Uterus (tissue), 4 donors: ENCODE results near the gene PAN2. TPM values are rescaled to one million over a fixed set of nuclear protein-coding genes. Genes with fewer than 3 reads are reported as not detected.
"Not testable (repeated sequence)": the region's sequence is repeated elsewhere in the genome, so short reads cannot be mapped to it uniquely, and the experiment has no call there.

Experiments
- DNase-seq, 2 donors: peaks; one replicate each; pipeline ENCODE4 v3.0.0-alpha.2; 2019 to 2020
- H3K27ac ChIP-seq, 2 donors: fragments of 200-600 bp; sonication (generic); 1 replicate in 1 of 2; 2 replicates in 1 of 2; pipeline ENCODE4 v1.5.1; 2016 to 2018
- H3K27me3 ChIP-seq, 2 donors: fragments of 200-600 bp; sonication (generic); one replicate each; pipeline ENCODE4 v1.5.1; 2018 to 2019; ENCODE audit warnings: control low read depth in 1 of 2
- H3K36me3 ChIP-seq, 2 donors: fragments of 200-600 bp; sonication (generic); one replicate each; pipeline ENCODE4 v1.5.1; 2019; ENCODE audit warnings: control low read depth in 1 of 2
- H3K4me1 ChIP-seq, 2 donors: fragments of 200-600 bp; sonication (generic); one replicate each; pipeline ENCODE4 v1.5.1; 2018 to 2019; ENCODE audit warnings: control low read depth in 1 of 2
- H3K4me3 ChIP-seq, 2 donors: fragments of 200-600 bp; sonication (generic); 1 replicate in 1 of 2; 2 replicates in 1 of 2; pipeline ENCODE4 v1.5.1; 2018 to 2019; ENCODE audit warnings: mild to moderate bottlenecking in 1 of 2
- H3K9me3 ChIP-seq, 2 donors: fragments of 200-600 bp; sonication (generic); one replicate each; pipeline ENCODE4 v1.5.1; 2019; ENCODE audit warnings: control low read depth in 1 of 2
- CTCF ChIP-seq, 4 experiments: fragments of 200-600 bp in 2 of 4; fragments of 450-650 bp in 2 of 4; sonication (generic) in 2 of 4; IDR thresholded peaks; one replicate each; pipeline ENCODE4 v1.5.1; 2016 to 2019; ENCODE audit warnings: antibody characterized with exemption in 4 of 4, mild to moderate bottlenecking in 2 of 4, moderate library complexity in 1 of 4
- POLR2A ChIP-seq, 2 donors: fragments of 450-650 bp; IDR thresholded peaks; one replicate each; pipeline ENCODE4 v1.6.1; 2016; ENCODE audit warnings: antibody characterized with exemption in 2 of 2, mild to moderate bottlenecking in 1 of 2, moderate library complexity in 1 of 2
- intact Hi-C: fragments of 100-400 bp; cut with DNase I; formaldehyde crosslinking; loops from one replicate; pipeline ENCODE4 v1.15.1; 2023; ENCODE audit warnings: low total_unique reads
- total RNA-seq, 4 donors: library from RNA; depleted of rRNA in 3 of 4; stranded (reverse); fragments of >200 nt in 3 of 4; gene quantifications; one replicate each; pipeline versions ENCODE4 v1.1.0 to v1.2.4, GENCODE V29; 2014 to 2023
- donor health status: DM: yes; HTN: yes; CAD: no.

The PAN2 gene
- total RNA-seq, 4 donors from 2014 or later, result 33.2 to 104 (median 50.6) TPM

GRCh38 chr12:56326126-56326525 lies 7.7 kb downstream of the PAN2 start:
- TF ChIP-seq CTCF (IDR thresholded peaks at IDR 0.05) (no peak), POLR2A (IDR thresholded peaks at IDR 0.05) (no peak)
- Histone ChIP-seq H3K27ac (no peak overlapping the region), H3K36me3 (no peaks in the 10 kb centered on the region), H3K27me3 (no peaks in the 10 kb centered on the region), H3K9me3 (no peaks in the 10 kb centered on the region), H3K4me1 (no peaks in the 10 kb centered on the region), H3K4me3 (no peak overlapping the region)
- intact Hi-C loops, result no loop called here
- no peak for DNase-seq

GRCh38 chr12:56324206-56324605 lies 9.6 kb downstream of the PAN2 start:
- H3K4me1 ChIP-seq, result no peaks in the 10 kb centered on the region
- intact Hi-C loops, result no loop called here
- H3K9me3 ChIP-seq, result no peaks in the 10 kb centered on the region
- H3K36me3 ChIP-seq, result no peaks in the 10 kb centered on the region
- no peaks in the 10 kb centered on the region for H3K27me3 ChIP-seq
- H3K4me3 ChIP-seq, result no peak overlapping the region
- no peak overlapping the region for H3K27ac ChIP-seq
- TF ChIP-seq CTCF (IDR thresholded peaks at IDR 0.05) (no peak), POLR2A (IDR thresholded peaks at IDR 0.05) (no peak)
- DNase-seq, result no peak

- H3K9me3 ChIP-seq, H3K4me3 ChIP-seq, H3K36me3 ChIP-seq, DNase-seq, H3K27ac ChIP-seq, intact Hi-C loops, H3K27me3 ChIP-seq, H3K4me1 ChIP-seq: not testable (repeated sequence)
These were observed 12.2 kb downstream of the PAN2 start for GRCh38 chr12:56321610-56322009.

- Histone ChIP-seq H3K4me3 (no peak overlapping the region), H3K4me1 (no peaks in the 10 kb centered on the region), H3K36me3 (no peaks in the 10 kb centered on the region), H3K9me3 (no peaks in the 10 kb centered on the region), H3K27ac (no peak overlapping the region), H3K27me3 (no peaks in the 10 kb centered on the region)
- intact Hi-C loops, result no loop called here
- no peak for DNase-seq
- TF ChIP-seq POLR2A (IDR thresholded peaks at IDR 0.05) (no peak), CTCF (IDR thresholded peaks at IDR 0.05) (no peak)
These were observed 12.8 kb downstream of the PAN2 start for GRCh38 chr12:56321027-56321426.

- no peak overlapping the region for H3K27ac ChIP-seq
- no peaks in the 10 kb centered on the region for H3K27me3 ChIP-seq
- DNase-seq, result no peak
- H3K9me3 ChIP-seq, result no peaks in the 10 kb centered on the region
- intact Hi-C loops, result no loop called here
- peaks cover 0 to 5% of the 10 kb centered on the region in 2 donors for H3K4me1 ChIP-seq
- H3K4me3 ChIP-seq, result no peak overlapping the region
- no peaks in the 10 kb centered on the region for H3K36me3 ChIP-seq
- TF ChIP-seq POLR2A (IDR thresholded peaks at IDR 0.05), result no peak
- no peak for TF ChIP-seq CTCF (IDR thresholded peaks at IDR 0.05)
These were observed 16.1 kb downstream of the PAN2 start for GRCh38 chr12:56317675-56318074.
